HG03103 (cell line): ENCODE results near the gene BTBD9.

ENCODE experiments used
- ATAC-seq: cut with Tn5 transposase; IDR thresholded peaks from one replicate; pipeline ENCODE4 v1.9.1; 2021; ENCODE audit warnings: low read depth; ENCODE audit not compliant: unreplicated experiment

The BTBD9 gene

DNA sequence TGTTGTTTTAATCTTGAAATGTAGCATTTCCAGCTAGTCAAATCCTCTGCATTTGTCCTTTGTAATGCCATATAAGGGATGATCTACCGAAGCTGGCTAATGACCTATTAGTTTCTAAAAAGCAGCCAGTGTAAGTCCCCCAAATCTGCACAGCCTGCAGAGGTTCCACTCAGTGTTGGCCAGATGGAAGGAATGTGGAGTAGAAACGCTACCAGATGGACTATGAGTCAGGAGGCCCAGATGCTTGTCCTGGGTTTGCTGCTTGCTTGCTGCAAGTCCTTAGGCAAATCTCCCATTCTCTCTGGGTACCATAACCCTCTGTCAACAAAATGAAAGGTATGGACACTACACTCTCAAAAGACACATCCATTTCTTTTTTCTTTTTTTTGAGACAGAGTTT lies 149.8 kb downstream of the BTBD9 start:
- no peak for ATAC-seq

DNA sequence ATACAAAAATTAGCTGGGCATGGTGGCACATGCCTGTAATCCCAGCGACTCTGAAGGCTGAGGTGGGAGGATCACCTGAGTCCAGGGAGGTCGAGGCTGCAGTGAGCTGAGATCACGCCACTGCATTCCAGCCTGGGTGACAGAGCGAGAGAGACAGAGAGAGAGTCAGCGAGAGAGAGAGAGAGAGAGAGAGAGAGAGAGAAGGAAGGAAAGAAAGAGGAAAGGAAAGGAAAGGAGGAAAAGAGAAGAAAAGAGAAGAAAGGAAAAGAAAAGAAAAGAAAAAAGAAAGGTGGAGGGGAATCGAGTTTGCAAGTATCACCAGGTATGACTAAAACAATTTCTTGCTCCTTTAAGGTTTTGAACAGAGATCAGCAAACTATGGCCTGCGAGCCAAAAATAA lies 152.3 kb downstream of the BTBD9 start:
- no peak for ATAC-seq

DNA sequence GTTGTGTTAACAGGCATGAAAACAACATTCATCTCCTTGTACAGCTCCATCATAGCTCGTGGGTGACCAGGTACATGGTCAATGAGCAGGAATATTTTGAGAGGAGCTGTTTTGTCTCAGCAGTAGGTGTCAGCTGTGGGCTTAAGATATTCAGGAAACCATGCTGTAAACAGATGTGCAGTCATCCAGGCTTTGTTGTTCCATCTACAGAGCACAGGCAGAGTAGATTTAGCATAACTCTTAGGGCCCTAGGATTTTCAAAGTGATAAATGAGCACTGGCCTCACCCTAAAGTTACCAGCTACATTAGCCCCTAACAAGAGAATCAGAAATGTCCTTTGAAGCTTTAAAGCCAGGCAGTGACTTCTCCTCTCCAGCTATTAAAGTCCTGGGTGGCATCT lies 154.2 kb downstream of the BTBD9 start:
- ATAC-seq: no peak

DNA sequence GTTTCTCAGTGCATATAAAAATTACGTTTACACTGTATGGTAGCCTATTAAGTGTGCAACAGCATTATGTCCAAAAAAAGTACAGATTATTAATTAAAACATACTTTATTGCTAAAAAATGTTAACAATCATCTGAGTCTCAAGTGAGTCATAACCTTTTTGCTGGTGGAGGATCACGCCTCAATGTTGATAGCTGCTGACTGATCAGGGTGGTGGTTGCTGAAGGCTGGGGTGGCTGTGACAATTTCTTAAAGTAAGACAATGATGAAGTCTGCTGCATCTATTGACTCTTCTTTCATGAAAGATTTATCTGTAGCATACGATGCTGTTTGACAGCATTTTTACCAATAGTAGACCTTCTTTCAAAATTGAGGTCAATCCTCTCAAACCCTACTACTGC lies 155.1 kb downstream of the BTBD9 start:
- ATAC-seq: no peak

DNA sequence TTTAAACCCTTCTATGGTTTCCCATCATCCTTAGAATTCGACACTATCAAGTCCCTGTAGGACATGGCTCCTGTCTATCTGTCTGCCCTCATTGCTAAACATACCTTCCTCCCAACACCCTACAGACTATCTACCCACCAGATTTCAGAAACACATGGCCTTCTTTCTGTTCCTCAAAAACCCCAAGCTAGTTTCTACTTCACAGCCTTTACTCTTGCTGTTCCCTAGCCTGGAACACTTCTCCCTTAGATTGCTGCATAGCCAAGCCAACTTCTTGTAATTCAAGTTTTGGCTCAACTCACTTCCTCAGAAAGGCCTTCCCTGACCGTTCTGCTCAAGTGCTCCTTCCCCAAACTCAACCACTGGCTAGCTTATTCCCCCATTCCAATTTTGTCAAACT lies 156.2 kb downstream of the BTBD9 start:
- ATAC-seq: no peak

DNA sequence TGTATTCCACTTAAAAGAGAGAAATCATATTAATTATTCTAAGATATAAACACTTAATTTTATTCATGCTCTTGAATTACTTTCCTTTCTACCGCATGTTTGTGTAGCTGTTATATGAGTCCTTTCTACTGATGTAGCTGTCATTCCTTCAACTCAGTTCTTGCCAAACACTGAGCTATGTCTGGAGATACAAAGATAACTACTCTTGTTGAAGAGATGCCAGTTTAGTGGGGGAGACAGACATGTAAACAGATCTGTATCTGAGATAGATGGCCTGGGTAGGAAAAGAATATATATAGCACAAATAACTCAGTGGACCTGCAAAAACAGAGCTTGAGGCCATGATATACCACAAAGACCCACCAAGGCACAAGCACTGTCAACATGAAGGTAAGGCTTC lies 157.3 kb downstream of the BTBD9 start:
- no peak for ATAC-seq

DNA sequence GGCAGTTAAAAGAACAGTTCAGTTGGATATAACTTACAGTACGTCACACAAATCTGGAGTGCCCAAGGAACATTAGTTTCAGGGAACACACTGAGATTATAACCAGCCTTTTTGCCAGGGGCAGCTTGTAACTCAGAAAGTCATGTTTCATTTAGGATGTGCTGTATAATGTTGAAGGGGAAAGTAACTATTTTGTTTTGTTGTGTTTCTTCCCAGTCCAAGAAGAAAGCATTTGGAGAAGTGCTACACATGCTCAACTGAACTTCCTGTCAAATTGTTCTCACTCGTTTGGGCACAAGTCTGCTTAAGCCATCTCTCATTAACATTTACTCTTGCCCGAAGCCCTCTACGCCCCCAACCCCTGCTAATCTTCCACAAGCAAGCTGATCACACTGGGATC lies 157.9 kb downstream of the BTBD9 start:
- no peak for ATAC-seq

DNA sequence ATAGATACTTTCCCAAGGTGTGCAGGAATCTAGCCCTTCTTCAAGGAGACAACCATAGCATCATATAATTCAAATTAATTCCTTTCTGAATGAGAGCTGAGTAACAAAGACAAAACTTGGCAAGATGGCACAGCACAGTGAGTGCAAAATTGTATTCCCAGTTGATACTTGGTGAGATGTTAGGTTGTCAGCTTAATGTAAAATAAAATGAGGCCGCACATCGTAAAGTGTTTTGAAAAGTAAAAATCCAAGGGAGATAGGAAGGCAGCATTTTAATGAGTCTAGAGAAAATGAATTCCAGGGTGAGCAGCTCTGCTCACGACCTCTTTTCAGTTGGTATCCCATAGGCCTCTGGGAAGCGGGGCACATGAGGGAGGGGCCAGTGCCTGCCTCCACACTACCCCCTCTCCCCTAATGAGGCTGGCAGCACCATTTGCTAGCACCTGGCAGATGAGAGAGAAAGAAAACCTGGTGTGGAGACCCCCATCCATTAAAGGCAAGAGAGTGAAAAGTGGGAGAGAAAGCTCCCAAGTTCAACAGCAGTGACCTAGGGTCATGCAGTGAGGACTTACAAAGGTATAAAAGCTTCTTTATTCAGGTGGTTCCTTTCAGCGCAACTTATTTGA lies 158.4 kb downstream of the BTBD9 start:
- ATAC-seq: no peak

DNA sequence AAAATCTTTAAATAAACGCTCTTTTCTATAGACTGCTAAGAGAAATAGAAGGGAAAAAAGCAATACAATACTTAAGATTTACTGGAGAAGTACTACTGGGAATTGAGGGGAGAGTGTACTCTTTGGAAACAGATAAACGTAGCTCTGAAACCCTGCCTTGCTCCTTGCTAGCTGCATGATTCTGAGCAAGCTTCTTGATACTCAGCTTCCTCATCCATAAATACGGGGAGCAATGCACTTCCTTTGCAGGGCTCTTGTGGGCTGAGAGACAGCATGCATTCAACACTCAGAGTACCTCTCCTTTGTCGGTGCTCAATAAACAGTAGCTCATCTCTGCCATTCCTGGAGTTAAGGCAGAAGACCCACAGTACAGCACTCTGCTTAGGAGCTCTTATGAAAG lies 159.7 kb downstream of the BTBD9 start:
- ATAC-seq: no peak

DNA sequence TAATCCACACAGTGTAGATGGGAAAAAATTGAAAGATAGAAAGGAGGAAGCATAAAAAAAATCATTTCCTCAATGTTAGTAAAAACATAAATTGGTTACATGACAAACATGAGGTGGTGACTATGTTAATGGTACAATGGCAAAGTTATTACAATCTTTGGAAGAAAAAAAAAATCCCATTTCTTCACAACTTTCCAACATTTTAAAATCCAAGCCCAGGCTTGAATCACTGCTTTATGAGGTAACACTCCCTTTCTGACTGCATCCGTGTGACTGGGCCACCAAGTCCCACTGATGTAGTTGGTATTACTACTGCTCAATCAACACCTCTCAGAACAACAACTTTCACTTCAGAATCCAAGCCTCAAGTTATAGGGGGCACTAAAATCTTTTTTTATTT lies 160.4 kb downstream of the BTBD9 start:
- no peak for ATAC-seq

DNA sequence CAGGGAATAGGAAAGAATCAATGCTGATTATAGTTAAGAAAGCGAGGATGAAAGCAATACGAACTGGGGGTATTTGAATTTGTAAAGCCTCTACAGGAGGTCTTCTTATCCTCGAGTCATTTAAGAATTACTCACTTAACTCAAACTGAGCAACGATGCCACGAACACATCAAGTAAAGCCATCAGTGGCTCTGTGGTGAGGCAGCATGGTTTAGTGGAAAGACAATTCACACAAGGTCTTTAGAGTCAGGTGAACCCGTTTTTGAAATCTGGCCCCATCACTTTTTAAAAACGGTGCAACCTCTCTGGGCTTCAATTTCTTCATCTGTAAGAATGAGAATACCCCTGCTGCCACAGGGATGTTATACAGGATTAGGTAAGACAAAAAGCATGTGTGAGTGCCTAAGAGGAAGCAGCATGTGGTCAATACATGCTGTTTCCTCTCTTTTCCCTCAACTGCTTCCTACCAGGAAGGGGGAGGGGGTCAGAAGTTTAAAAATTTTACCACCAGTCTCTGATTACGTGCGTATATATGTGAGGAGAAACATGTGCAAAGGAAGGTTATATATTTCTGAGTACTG lies 162.0 kb downstream of the BTBD9 start:
- no peak for ATAC-seq

DNA sequence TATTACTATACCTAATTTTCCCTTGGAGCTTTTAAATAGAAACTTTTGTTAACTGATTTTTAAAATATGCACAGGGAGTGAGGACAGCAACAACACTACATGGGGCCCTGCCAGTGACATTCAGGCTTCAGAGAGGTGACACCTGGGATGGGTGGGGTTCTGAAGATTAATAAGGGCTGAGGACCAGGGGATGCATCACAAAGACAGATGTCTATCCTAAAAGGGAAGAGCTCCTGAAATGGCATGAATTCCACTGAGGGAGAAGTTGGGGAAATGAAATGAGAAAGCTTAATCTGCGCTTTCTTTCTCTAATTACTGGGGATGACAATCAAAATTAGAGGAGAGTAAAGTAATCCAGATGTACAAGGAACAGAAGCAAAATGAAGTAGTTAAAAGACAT lies 162.8 kb downstream of the BTBD9 start:
- ATAC-seq: no peak

DNA sequence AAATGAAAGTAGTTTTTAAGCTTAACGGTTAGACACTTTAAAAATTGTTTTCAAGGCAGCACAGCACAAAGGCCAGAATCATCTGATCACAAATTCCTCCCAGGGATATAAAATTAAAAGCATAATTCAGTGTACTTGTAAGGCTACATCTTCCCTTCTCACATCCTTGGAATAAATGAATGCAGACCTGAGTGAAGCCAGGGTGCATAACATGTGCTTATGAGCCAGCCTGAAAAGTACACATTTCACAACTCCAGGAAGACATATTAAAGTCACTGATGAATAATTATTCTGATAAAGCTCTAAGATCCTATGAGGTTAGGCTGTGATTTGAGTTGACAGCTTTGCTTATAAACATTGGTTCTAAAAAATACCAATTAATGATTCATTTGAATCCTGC lies 163.6 kb downstream of the BTBD9 start:
- no peak for ATAC-seq

DNA sequence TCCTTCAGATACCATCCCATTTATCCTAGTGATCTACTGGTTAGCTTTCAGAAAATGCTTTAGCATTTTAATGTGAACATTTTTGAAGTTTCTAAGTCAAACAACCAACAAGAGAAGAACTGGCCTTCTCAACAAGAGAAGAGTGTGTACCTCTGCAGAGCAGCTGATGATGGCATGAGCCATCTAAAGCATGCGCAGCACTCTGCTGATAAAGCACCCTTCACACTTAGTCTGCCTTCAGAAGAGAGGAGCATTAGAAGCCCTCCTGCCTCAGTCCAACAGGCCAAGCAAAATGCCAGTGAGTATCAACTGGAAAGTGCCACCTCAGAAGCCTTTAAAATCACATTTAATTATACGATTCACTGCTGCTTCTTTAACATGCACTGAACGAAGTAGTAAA lies 169.2 kb downstream of the BTBD9 start:
- no peak for ATAC-seq

DNA sequence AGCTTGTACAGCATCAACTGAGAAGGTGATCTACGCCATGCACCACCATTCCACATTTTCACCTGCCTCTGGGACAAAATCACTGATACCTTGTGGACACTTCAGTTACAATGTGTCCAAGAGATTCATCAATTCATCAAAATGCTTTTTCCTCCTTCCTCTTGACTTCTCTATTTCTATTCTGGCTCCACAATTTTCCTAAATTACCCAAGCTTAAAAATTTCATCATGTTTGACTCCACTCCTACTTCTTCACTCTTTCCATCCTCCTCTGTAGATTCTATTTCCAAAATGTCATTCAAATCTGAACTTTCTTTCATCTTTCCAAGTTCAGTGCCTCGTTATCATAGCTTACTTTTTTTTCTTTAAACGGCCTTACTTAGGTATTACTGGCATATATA lies 172.2 kb downstream of the BTBD9 start:
- no peak for ATAC-seq

DNA sequence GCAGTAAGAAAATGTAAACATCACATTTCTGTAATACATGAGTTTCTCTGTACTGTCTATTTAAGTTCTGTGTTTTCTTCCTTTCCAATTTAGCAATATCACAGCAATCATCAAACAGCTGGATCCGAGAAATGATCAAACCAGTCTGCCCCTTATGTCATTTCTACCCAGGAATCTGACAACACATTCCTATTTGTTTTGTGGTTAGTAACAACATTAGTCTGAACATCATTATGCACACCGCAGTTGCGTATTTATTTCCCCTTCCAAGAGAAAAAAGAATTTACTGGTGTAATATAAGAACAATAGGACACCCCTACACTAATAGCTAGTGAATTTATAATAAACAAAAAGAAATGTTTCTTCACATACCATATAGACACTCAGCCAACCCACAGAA lies 179.5 kb downstream of the BTBD9 start:
- ATAC-seq: no peak

DNA sequence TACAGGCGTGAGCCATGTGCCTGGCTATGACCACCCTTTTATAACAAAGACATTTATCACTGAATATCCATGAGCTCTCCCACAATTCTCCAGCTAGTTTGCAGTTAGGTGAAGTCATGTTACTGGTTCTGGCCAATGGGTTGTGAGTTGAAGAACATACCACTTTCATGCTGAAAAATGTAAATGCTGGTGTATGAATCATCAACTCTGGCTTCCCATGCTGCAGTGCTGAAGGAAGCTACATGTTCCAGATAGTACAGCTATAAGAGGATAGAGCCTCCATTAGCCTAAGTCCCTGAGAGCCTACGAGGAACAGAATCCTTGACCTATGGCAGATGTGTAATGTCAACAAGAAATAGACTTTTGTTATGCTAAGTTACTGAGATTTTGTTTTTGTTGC lies 180.4 kb downstream of the BTBD9 start:
- ATAC-seq: no peak

DNA sequence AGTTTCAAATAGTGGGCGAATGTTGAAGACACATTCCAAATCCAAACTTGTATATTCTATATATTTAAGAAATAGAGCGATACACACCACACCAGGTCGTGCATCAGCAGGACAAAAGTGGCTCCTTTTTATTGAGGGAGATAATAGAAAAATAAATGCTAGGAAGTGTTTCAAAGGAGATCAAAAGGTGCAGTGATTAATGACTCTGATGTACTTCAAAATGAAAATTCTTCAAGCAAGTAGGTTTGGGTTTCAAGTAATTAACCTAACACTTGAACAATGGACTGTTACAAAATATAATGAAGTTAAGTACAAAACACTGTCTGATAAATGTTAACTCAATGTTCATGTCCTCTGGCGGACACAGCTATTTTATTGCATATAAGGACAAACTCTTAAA lies 185.9 kb downstream of the BTBD9 start:
- ATAC-seq: no peak

DNA sequence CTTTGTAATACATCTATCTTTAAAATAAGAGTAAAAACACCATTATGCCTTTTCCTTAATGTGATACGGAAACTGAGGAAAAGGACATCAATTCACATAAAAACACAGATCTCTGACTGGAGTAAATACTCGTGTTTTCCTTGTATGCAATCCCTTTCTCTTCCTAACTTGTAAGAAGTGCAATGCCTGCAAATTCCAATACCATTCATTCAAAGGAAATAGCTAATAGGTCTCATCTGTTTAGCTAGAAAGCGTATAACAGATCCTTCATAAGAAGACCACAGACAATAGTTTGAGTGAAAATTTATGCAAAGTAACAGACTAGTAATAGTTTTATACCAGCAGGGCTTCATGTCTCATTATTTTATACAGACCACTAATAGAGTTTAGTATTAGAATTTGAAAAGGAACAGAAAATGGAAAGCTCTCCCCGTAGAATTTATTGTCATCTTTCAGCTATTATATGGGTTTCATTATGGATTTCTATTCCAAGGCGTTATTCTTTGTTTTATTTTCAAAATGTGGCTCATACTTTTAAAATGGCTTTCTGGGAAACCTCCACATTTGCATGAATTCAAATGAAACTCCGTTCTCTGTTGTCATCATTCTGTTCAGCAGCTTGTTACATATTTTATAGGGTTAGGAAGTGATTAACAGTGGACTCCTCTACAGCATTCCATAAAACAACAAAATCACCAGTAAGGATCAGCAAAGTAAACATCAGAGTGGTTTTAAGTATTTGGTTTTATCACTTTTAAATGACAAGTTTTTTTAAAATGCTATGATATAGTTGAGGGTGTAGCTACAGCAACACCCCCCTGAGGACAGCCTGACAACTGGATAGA lies 186.7 kb downstream of the BTBD9 start:
- ATAC-seq: no peak

DNA sequence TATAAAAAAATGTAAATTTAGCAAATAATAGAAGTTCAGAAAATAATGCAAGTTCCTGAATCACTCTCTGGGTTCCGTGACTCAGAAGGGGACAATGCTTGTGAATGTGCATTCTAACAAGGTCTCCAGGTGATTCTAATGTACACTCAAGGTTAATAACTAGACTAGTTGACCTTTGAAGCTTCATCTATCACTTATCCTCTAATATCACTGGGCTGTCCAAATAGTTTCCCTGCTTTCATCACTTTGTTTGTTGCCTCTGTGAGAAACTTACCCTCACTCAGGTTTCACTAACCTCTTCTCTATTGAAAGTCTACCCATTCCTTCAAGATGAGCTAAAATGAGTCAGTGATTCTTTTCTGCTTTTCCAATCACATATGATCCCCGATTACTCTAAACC lies 189.0 kb downstream of the BTBD9 start:
- ATAC-seq: no peak

DNA sequence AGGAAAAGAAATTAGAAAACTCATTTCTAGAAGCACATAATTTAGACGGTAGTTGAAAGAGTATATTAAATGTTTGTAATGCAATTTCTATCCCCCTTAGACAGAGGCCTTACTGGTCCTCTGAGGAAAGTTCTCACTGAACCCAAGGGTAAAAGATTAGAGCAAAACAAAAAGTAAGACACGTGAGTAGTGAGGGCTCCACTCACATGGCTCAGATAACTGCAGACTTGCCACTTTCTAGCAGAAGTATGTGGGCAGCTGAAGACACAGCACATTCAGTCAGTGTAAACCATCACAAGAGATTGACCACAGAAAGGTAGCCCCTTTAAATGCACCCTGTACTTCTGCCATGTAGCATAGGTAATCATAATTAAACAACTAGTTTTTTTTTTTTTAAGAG lies 193.8 kb downstream of the BTBD9 start:
- ATAC-seq: no peak

DNA sequence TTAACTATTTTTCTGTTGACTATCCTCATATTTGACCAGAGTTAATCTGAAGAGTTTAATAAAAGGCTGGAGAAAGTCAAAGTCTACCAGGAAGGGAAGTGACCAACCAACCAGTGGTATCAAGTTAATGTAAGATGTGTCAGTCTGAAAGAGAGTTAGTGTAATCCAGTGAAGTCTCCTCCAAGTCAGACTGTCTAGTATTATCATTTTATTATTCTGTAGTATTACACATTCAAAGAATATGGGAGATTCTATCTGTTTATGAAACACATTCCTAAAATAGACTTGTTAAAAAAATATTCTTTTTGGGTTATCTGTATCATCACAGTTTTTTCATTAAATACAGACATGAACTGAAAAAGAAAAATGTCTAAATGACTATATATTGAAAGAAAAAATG lies 194.4 kb downstream of the BTBD9 start:
- no peak for ATAC-seq
